Mucosa of rectum (tissue), 2 donors: ENCODE results near the gene TDG.

Source experiments
- H3K27ac ChIP-seq, 2 donors: one replicate each; pipeline ENCODE4 v1.7.0; 2013; ENCODE audit warnings: inconsistent platforms in 2 of 2, low read depth in 2 of 2, low read length in 2 of 2
- H3K27me3 ChIP-seq, 2 donors: one replicate each; pipeline ENCODE4 v1.7.0; 2013; ENCODE audit warnings: low read length in 2 of 2; ENCODE audit not compliant: control insufficient read depth in 2 of 2, insufficient read depth in 2 of 2
- H3K36me3 ChIP-seq, 2 donors: one replicate each; pipeline ENCODE4 v1.7.0; 2013; ENCODE audit warnings: low read length in 2 of 2; ENCODE audit not compliant: control insufficient read depth in 2 of 2, insufficient read depth in 2 of 2
- H3K4me1 ChIP-seq, 2 donors: one replicate each; pipeline ENCODE4 v1.7.0; 2013; ENCODE audit warnings: low read length in 2 of 2, mild to moderate bottlenecking in 1 of 2; ENCODE audit not compliant: control insufficient read depth in 2 of 2, insufficient read depth in 2 of 2
- H3K4me3 ChIP-seq, 2 donors: one replicate each; pipeline ENCODE4 v1.7.0; 2013; ENCODE audit warnings: low read length in 2 of 2
- H3K9ac ChIP-seq, 2 donors: one replicate each; pipeline ENCODE4 v1.7.0; 2013; ENCODE audit warnings: low read length in 2 of 2, low read depth in 1 of 2, mild to moderate bottlenecking in 1 of 2
- H3K9me3 ChIP-seq, 2 donors: one replicate each; pipeline ENCODE4 v1.7.0; 2013; ENCODE audit warnings: low read length in 2 of 2; ENCODE audit not compliant: control insufficient read depth in 2 of 2
- donor health status: healthy.
- donor health status: Normal muscosa, but diverticular disease.

Gene TDG

GRCh38 chr12:103986829-103987228 lies 21.2 kb downstream of the TDG start:
- Histone ChIP-seq H3K27me3 (no peaks in the 10 kb centered on the region), H3K27ac (no peak overlapping the region), H3K4me3 (no peak overlapping the region), H3K4me1 (no peaks in the 10 kb centered on the region), H3K36me3 (peaks cover 40 to 50% of the 10 kb centered on the region in 2 donors), H3K9me3 (no peaks in the 10 kb centered on the region), H3K9ac (no peak overlapping the region)

GRCh38 chr12:103994235-103994634 lies 28.6 kb downstream of the TDG start:
- Histone ChIP-seq H3K9me3 (no peaks in the 10 kb centered on the region), H3K9ac (no peak overlapping the region), H3K27me3 (no peaks in the 10 kb centered on the region), H3K36me3 (peaks cover 2 to 4% of the 10 kb centered on the region in 2 donors), H3K4me3 (no peak overlapping the region), H3K27ac (no peak overlapping the region), H3K4me1 (no peaks in the 10 kb centered on the region)

- no peaks in the 10 kb centered on the region for H3K36me3 ChIP-seq
- no peak overlapping the region for H3K4me3 ChIP-seq
Measured at GRCh38 chr12:103996595-103996994, 30.9 kb downstream of the TDG start.

GRCh38 chr12:103997286-103997900 lies 31.7 kb downstream of the TDG start:
- no peaks in the 10 kb centered on the region for H3K4me1 ChIP-seq
- no peaks in the 10 kb centered on the region for H3K36me3 ChIP-seq
- H3K27ac ChIP-seq, result no peak overlapping the region
- no peak overlapping the region for H3K4me3 ChIP-seq
- no peak overlapping the region for H3K9ac ChIP-seq
- H3K27me3 ChIP-seq, result no peaks in the 10 kb centered on the region
- no peaks in the 10 kb centered on the region for H3K9me3 ChIP-seq

More at GRCh38 chr12:103996595-103996994, 30.9 kb downstream of the TDG start:
- Histone ChIP-seq H3K9ac (no peak overlapping the region), H3K27me3 (no peaks in the 10 kb centered on the region), H3K27ac (no peak overlapping the region), H3K4me1 (no peaks in the 10 kb centered on the region), H3K9me3 (no peaks in the 10 kb centered on the region)

- Histone ChIP-seq H3K27me3 (no peaks in the 10 kb centered on the region), H3K36me3 (no peaks in the 10 kb centered on the region), H3K9ac (no peak overlapping the region)
Measured at GRCh38 chr12:103998976-103999375, 33.3 kb downstream of the TDG start.

GRCh38 chr12:104000807-104001434 lies 35.2 kb downstream of the TDG start:
- Histone ChIP-seq H3K9me3 (no peaks in the 10 kb centered on the region), H3K36me3 (no peaks in the 10 kb centered on the region), H3K4me3 (no peak overlapping the region), H3K27ac (no peak overlapping the region), H3K27me3 (no peaks in the 10 kb centered on the region), H3K4me1 (no peaks in the 10 kb centered on the region), H3K9ac (no peak overlapping the region)

More at GRCh38 chr12:103998976-103999375, 33.3 kb downstream of the TDG start:
- Histone ChIP-seq H3K9me3 (no peaks in the 10 kb centered on the region), H3K27ac (no peak overlapping the region), H3K4me3 (no peak overlapping the region), H3K4me1 (no peaks in the 10 kb centered on the region)

GRCh38 chr12:104002686-104003085 lies 37.0 kb downstream of the TDG start:
- H3K4me1 ChIP-seq, result no peaks in the 10 kb centered on the region
- H3K27ac ChIP-seq, result no peak overlapping the region
- H3K9me3 ChIP-seq, result no peaks in the 10 kb centered on the region
- H3K4me3 ChIP-seq, result no peak overlapping the region
- H3K27me3 ChIP-seq, result no peaks in the 10 kb centered on the region
- no peak overlapping the region for H3K9ac ChIP-seq
- H3K36me3 ChIP-seq, result no peaks in the 10 kb centered on the region

- Histone ChIP-seq H3K36me3 (no peaks in the 10 kb centered on the region), H3K27me3 (no peaks in the 10 kb centered on the region), H3K27ac (no peak overlapping the region), H3K9me3 (no peaks in the 10 kb centered on the region), H3K9ac (no peak overlapping the region), H3K4me3 (no peak overlapping the region), H3K4me1 (no peaks in the 10 kb centered on the region)
Measured at GRCh38 chr12:104003596-104003995, 37.9 kb downstream of the TDG start.

GRCh38 chr12:104006929-104007328 lies 41.3 kb downstream of the TDG start:
- Histone ChIP-seq H3K27me3 (no peaks in the 10 kb centered on the region), H3K27ac (no peak overlapping the region), H3K4me3 (no peak overlapping the region), H3K4me1 (no peaks in the 10 kb centered on the region), H3K9me3 (no peaks in the 10 kb centered on the region), H3K9ac (no peak overlapping the region), H3K36me3 (no peaks in the 10 kb centered on the region)

- Histone ChIP-seq H3K36me3 (no peaks in the 10 kb centered on the region), H3K4me3 (no peak overlapping the region), H3K27ac (no peak overlapping the region), H3K9ac (no peak overlapping the region), H3K27me3 (no peaks in the 10 kb centered on the region), H3K4me1 (no peaks in the 10 kb centered on the region), H3K9me3 (no peaks in the 10 kb centered on the region)
Measured at GRCh38 chr12:104010121-104010520, 44.4 kb downstream of the TDG start.
